Measurements from ENCODE around the gene HECW1.

DNA sequence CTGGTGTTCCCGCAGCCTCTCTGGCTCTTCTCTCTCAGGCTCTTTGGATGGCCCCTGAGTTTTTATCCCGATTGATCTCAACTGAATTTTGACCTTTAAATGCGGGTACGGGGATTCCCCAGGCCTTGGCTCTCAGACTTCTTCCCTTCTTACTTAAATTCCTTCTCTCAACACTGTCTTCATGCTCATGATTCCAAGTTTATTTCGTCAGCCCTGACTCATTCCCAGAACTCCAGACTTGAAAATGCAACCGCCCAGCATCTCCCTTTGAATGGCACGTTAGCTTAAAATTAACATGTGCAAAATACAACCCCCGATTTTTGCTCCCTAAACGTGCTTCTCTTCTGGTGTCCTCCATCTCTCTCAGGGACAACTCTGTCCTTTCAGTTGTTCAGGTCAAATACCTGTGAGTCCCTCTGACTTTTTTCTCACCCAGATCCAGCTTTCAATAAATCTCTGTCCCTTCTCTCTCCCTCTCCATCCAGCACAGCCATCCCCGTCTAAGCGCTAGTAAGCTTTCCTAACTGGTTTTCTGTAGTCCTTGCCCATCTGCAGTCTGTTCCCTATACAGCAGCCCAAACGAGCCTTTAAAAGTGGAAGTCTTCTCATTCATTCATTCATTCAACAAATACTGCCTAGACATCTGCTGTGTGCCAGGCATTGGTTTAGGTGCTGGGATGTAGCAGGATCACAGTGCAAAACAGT, 7.1 kb downstream of the HECW1 start:
- TF ChIP-seq ISL1 (CRISPR knock-in tag; IDR thresholded peaks at IDR 0.05), result no peak
- TF ChIP-seq ZFP30 (CRISPR knock-in tag; IDR thresholded peaks at IDR 0.05), result no peak
- TF ChIP-seq TCF4 (CRISPR knock-in tag; IDR thresholded peaks at IDR 0.05; ENCODE audit: borderline replicate concordance), result no peak
- no peak for TF ChIP-seq PATZ1 (CRISPR knock-in tag; IDR thresholded peaks at IDR 0.05; ENCODE audit: borderline replicate concordance)
- no peak for TF ChIP-seq GLIS3 (CRISPR knock-in tag; IDR thresholded peaks at IDR 0.05)
- TF ChIP-seq PPARA (CRISPR knock-in tag; IDR thresholded peaks at IDR 0.05; ENCODE audit: borderline replicate concordance), result no peak

Measured in SK-N-SH treated with all-trans-retinoic acid at 6 μM for 48 hours (cell line).